Right lobe of liver (tissue), 6 donors: Measurements from ENCODE around the gene NUP93. TPM values are rescaled to one million over a fixed set of nuclear protein-coding genes. Genes with fewer than 3 reads are reported as not detected.

ENCODE experiments used
- ATAC-seq, 4 donors: fragments of 200-7000 bp; cut with Tn5 transposase; one replicate each; pipeline ENCODE4 v1.9.1; 2020; ENCODE audit warnings: mild to moderate bottlenecking in 4 of 4, moderate library complexity in 4 of 4
- DNase-seq, 3 donors: peaks; one replicate each; pipeline ENCODE4 v3.0.0-alpha.2; 2020
- H3K27ac ChIP-seq, 3 donors: fragments of 200-600 bp; one replicate each; pipeline ENCODE4 v1.8.0; 2022
- H3K27me3 ChIP-seq, 2 donors: fragments of 200-600 bp; one replicate each; pipeline ENCODE4 v1.8.0; 2022
- H3K36me3 ChIP-seq, 4 donors: fragments of 200-600 bp; sonication (generic) in 1 of 4; one replicate each; pipeline versions ENCODE4 v1.5.1 to v1.8.0; 2017 to 2022; ENCODE audit warnings: control low read depth in 1 of 4
- H3K4me1 ChIP-seq, 4 donors: fragments of 200-600 bp; sonication (generic) in 1 of 4; one replicate each; pipeline versions ENCODE4 v1.5.1 to v1.8.0; 2017 to 2022; ENCODE audit warnings: control low read depth in 1 of 4
- H3K4me3 ChIP-seq, 3 donors: fragments of 200-600 bp; one replicate each; pipeline ENCODE4 v1.8.0; 2022
- H3K9me3 ChIP-seq, 4 donors: fragments of 200-600 bp; sonication (generic) in 1 of 4; one replicate each; pipeline versions ENCODE4 v1.5.1 to v1.8.0; 2017 to 2022; ENCODE audit warnings: control low read depth in 1 of 4
- POLR2A ChIP-seq: fragments of 450-650 bp; IDR thresholded peaks from one replicate; pipeline ENCODE4 v1.6.1; 2017; ENCODE audit warnings: antibody characterized with exemption, mild to moderate bottlenecking
- WGBS: methylation state at CpG from one replicate; pipeline ENCODE4 v1.1.6; 2018; ENCODE audit warnings: low coverage, low lambda C conversion rate; ENCODE audit not compliant: insufficient coverage; ENCODE audit errors: missing lambda C conversion rate; 5-methylcytosine and 5-hydroxymethylcytosine counted together
- intact Hi-C, 2 donors: fragments of 100-400 bp; cut with DNase I; formaldehyde crosslinking; loops; one replicate each; pipeline versions ENCODE4 v1.11.2 to v1.14.1; 2022
- total RNA-seq, 6 experiments: library from RNA; depleted of rRNA in 2 of 6; stranded (reverse); fragments of >200 nt in 2 of 6; fragmentation: NEBNext Ultra II Directional in 3 of 6; extraction: Animal tissue kit (Norgen Biotek cat#: 25700) in 3 of 6; gene quantifications; one replicate each; pipeline versions ENCODE4 v1.1.0 to v1.2.4, GENCODE V29; 2016 to 2023
- TF ChIP-seq, protein P1 (sequence below), 4 donors: fragments of 200-600 bp in 3 of 4; fragments of 450-650 bp in 1 of 4; IDR thresholded peaks; one replicate each; pipeline versions ENCODE4 v1.5.1 to v1.8.0; 2016 to 2022; ENCODE audit warnings: antibody characterized with exemption in 4 of 4, mild to moderate bottlenecking in 2 of 4
- donor health status: DM: no; HTN: yes; CAD: no.
- donor health status: DM: no; HTN: no; CAD: no.
- donor health status: DM: no; HTN: no; CAD: no.
- donor health status: DM: no; HTN: yes; CAD: no.
- donor health status: DM: no; HTN: yes; CAD: no.

The NUP93 gene
- total RNA-seq, 6 experiments from 2014 or later = 8.3 to 17.0 (median 12.8) TPM

DNA sequence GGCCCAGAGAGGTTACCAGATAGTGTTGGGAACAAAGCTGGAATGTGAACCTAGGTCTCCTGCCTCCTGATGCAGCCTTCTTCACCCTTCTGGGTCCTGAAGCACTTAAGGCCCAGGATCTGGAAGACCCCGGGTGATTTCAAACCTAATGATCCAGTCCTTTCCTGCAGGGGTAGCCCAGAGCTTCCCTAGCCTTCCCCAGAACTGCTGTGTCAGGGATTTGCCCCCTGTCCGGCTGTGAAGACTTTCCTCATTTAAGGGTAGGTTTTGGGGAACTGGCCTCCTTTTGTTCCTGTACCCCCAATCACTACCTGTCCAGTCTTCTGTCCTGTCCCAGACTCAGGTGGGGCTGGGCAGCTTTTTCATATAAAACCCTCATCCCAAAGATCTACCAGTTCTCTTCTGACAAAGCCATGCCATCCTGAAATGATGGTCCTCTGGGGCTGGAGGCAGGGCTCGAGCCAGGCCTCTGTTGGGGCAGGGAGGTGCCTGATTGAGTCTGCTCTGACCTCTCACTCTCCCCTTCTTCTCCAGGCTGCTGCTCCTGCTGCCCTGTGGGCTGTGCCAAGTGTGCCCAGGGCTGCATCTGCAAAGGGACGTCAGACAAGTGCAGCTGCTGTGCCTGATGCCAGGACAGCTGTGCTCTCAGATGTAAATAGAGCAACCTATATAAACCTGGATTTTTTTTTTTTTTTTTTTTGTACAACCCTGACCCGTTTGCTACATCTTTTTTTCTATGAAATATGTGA lies 46.3 kb upstream of the NUP93 start:
- WGBS = 28% methylated on average over 4 of the region's 5 CpGs
- no peaks in the 10 kb centered on the region for H3K9me3 ChIP-seq
- ATAC-seq (peak in 2 of 4 donors; percentile 1 to 7), DNase-seq (peak in 2 of 3 donors; percentile 60 to 73)
- intact Hi-C loops = no loop called here
- peak; percentile 21 for TF ChIP-seq POLR2A
- TF ChIP-seq, protein P1, sequence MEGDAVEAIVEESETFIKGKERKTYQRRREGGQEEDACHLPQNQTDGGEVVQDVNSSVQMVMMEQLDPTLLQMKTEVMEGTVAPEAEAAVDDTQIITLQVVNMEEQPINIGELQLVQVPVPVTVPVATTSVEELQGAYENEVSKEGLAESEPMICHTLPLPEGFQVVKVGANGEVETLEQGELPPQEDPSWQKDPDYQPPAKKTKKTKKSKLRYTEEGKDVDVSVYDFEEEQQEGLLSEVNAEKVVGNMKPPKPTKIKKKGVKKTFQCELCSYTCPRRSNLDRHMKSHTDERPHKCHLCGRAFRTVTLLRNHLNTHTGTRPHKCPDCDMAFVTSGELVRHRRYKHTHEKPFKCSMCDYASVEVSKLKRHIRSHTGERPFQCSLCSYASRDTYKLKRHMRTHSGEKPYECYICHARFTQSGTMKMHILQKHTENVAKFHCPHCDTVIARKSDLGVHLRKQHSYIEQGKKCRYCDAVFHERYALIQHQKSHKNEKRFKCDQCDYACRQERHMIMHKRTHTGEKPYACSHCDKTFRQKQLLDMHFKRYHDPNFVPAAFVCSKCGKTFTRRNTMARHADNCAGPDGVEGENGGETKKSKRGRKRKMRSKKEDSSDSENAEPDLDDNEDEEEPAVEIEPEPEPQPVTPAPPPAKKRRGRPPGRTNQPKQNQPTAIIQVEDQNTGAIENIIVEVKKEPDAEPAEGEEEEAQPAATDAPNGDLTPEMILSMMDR (IDR thresholded peaks at IDR 0.05) = no peak
- peak overlapping the region; percentile 74 to 83 (median 76) for H3K27ac ChIP-seq
- peaks cover 0 to 21% (median 5%) of the 10 kb centered on the region in 4 donors for H3K4me1 ChIP-seq
- peak overlapping the region; percentile 54 to 82 (median 71) for H3K4me3 ChIP-seq
- H3K27me3 ChIP-seq = no peaks in the 10 kb centered on the region
- H3K36me3 ChIP-seq = peaks cover 0 to 5% (median 0%) of the 10 kb centered on the region in 4 donors

DNA sequence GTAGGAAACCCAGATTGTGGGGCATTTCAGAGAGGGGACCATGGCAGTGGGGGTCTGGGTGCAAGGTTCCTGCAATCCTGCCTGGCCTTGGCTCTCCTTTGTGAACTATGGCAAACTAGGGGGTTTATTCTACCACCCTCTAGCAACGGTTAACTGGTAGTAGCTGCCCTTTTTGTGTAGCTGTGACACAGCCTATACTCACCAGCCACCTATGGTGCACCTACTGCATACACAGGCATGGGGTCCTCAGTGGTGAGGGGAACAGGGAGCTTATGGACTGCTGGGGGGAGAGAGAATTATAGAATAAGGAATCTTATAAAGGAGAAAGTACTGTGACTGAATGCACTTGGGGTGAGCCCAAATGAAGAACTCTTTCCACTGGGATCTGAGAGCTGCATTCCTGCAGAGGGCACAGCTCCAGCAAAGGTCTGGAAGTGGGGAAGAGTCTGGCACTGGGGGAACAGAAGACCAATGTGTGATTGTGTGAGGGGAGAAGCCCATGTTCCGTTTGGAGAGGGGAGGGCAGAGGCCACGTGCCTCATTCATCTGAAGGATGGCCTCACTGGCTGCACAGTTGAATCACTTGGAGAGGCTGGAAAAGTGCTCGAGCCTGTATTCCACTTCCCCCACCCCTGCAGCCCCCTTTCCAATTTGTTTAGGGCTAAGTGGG lies 45.5 kb upstream of the NUP93 start:
- peak; percentile 42 to 82 (median 74) for DNase-seq
- WGBS = 44% methylated on average over 3 of the region's 4 CpGs
- H3K4me1 ChIP-seq = peaks cover 0 to 21% (median 5%) of the 10 kb centered on the region in 4 donors
- TF ChIP-seq POLR2A = peak; percentile 81
- TF ChIP-seq, protein P1 (IDR thresholded peaks at IDR 0.05) = no peak
- peak overlapping the region in 2 of 3 donors; percentile 71 to 82 for H3K4me3 ChIP-seq
- intact Hi-C loops = no loop called here
- H3K36me3 ChIP-seq = peaks cover 0 to 5% (median 0%) of the 10 kb centered on the region in 4 donors
- no peaks in the 10 kb centered on the region for H3K9me3 ChIP-seq
- H3K27ac ChIP-seq = peak overlapping the region; percentile 47 to 83 (median 76)
- ATAC-seq = peak; percentile 16 to 45 (median 28)
- H3K27me3 ChIP-seq = no peaks in the 10 kb centered on the region

DNA sequence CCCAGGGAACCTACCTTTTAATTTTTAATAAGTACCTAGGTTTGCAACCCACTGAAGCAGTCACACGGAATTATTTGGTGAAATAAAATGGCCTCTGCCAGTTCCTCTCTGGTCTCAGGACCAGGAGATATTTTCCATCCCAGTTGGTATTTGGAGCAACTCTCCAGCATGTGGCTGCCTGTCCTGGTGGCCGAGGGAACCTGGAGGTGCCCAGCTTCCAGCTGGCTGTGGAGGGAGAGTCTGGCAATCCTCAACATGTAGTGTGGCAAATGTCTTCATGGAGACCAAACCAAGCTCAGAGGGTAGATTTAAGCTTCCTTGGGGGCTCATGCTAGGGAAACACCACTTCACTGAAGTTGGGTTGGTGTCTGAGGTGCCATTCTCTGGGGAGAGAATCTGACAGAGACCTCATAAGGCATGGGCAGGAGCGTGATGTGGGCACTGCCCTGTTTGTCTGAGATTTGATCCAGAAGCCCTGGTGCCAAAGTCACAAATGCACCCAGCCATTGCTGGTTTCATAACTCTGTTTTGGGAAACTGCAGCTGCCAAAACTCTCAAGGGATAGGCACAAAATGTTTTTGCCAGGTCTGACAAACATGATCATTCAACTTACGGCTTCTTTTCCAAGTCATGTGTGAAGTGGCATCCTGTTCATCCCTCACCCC lies 44.9 kb upstream of the NUP93 start:
- Histone ChIP-seq H3K4me3 (peak overlapping the region in 2 of 3 donors; percentile 71 to 82), H3K36me3 (peaks cover 0 to 5% (median 0%) of the 10 kb centered on the region in 4 donors), H3K4me1 (peaks cover 0 to 16% (median 5%) of the 10 kb centered on the region in 4 donors), H3K9me3 (no peaks in the 10 kb centered on the region), H3K27me3 (no peaks in the 10 kb centered on the region), H3K27ac (peak overlapping the region; percentile 47 to 83 (median 76))
- intact Hi-C loops = no loop called here
- ATAC-seq (peak; percentile 10 to 48 (median 34)), DNase-seq (peak in 2 of 3 donors; percentile 69 to 84)
- WGBS = 40% methylated on average over 4 of the region's 4 CpGs
- TF ChIP-seq, protein P1 (IDR thresholded peaks at IDR 0.05) = no peak
- peak; percentile 53 for TF ChIP-seq POLR2A

DNA sequence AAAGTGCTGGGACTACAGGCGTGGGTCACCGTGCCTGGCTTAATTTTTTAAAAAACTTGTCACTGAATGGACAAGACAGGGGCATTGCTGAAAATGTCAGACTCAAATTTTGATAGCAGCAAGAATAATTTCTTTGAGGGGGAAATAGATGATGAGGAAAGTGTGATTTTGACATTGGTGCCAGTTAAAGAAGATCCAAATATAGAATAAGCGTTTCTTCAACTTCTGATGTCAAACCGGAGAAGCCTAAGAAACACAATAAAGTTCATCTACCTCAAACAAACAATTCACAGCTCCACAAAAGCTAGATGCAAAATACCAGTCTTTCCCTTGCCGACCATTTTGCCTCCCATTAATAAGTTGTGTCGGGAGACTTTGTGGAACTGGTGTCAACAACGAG lies 43.2 kb upstream of the NUP93 start:
- ATAC-seq (no peak), DNase-seq (no peak)
- TF ChIP-seq, protein P1 (IDR thresholded peaks at IDR 0.05) = no peak
- peak; percentile 45 for TF ChIP-seq POLR2A
- no peaks in the 10 kb centered on the region for H3K27me3 ChIP-seq
- peaks cover 0 to 5% (median 0%) of the 10 kb centered on the region in 4 donors for H3K36me3 ChIP-seq
- intact Hi-C loops = no loop called here
- no peak overlapping the region for H3K4me3 ChIP-seq
- 84% methylated on average over 7 of the region's 7 CpGs for WGBS
- H3K9me3 ChIP-seq = no peaks in the 10 kb centered on the region
- peaks cover 0 to under 1% (median 0%) of the 10 kb centered on the region in 4 donors for H3K4me1 ChIP-seq
- no peak overlapping the region for H3K27ac ChIP-seq
